Spleen (tissue), 7 donors: ENCODE measurements around the gene ARRDC1.

Experiments
- CTCF ChIP-seq, 11 experiments: fragments of 200-600 bp in 7 of 11; fragments of 450-650 bp in 4 of 11; sonication (generic) in 4 of 11; IDR thresholded peaks in 8 of 11; conservative IDR thresholded peaks in 3 of 11; 1 replicate in 7 of 11; 2 replicates in 4 of 11; pipeline versions ENCODE4 v1.4.0 to v1.8.0; 2016 to 2021; ENCODE audit warnings: antibody characterized with exemption in 11 of 11, inconsistent platforms in 4 of 11, mild to moderate bottlenecking in 1 of 11
- POLR2AphosphoS5 ChIP-seq, 3 donors: sonication (generic); formaldehyde crosslinking; IDR thresholded peaks; one replicate each; pipeline ENCODE4 v1.5.1; 2017; ENCODE audit warnings: antibody characterized with exemption in 3 of 3
- donor health status: DM: no; HTN: no; CAD: no; lungs with moderate emphysema.
- donor health status: DM: no; HTN: no; CAD: no.
- donor health status: DM: no; HTN: no; CAD: no.

- TF ChIP-seq POLR2AphosphoS5 (IDR thresholded peaks at IDR 0.05) (no peak), CTCF (IDR thresholded peaks at IDR 0.05 in 8 of 11, conservative IDR thresholded peaks at IDR 0.05 in 3 of 11) (no peak)
Observed at GRCh38 chr9:137604345-137605086, 970 bp upstream of the ARRDC1 start.
